Measurements from ENCODE around the gene ACE. TPM values are rescaled to one million over a fixed set of nuclear protein-coding genes. Genes with fewer than 3 reads are reported as not detected.

The ACE gene
- total and polyA plus RNA-seq, 4 donors: 5.5 to 87.3 (median 35.3) TPM

DNA sequence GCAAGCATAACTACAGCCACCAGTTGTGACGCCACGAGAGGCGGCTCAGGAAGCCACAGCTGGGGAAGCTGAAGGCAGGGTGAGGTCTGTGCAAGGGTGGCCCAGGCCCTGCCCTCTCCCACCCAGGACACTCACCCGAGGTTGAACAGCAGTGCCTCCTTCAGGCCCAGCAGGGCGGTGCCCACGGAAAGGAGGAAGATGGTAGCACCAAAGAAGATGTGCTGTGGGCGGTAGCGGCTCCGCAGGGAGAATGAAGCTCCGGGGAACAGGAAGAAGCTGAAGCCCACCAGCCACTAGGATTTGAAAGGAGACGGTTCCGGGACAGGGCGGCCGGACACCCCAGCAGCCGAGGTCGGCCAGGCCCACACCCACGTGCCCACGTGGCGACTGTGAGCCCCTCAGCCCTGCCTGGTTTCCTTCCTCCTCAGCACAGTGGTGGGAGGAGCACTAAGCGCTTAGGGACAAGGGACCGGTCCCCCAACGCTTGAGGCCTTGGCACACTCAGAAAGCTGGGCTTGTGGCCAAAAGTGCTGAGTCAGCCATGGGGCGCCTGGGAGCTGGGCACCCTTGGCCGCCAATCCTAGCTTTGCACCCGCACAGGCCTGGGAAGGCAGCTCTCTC lies 41.8 kb upstream of the ACE start:
- H3K4me3 ChIP-seq: no peak overlapping the region
- peaks cover 0 to 51% (median 17%) of the 10 kb centered on the region in 5 donors for H3K4me1 ChIP-seq (ENCODE audit: control insufficient read depth in 5 of 5, insufficient read depth in 5 of 5, low read length in 5 of 5)
- WGBS, 2 donors: 31 to 37% methylated on average over 24 to 25 of the region's 25 CpGs
- ATAC-seq (ENCODE audit: insufficient read depth, low FRiP score) (peak; percentile 43), DNase-seq (peak in 1 of 3 donors; percentile 66)
- no peaks in the 10 kb centered on the region for H3K9me3 ChIP-seq (ENCODE audit: control insufficient read depth in 4 of 4, insufficient read depth in 3 of 4, low read length in 3 of 4)
- no peaks in the 10 kb centered on the region for H3K36me3 ChIP-seq (ENCODE audit: control insufficient read depth in 4 of 4, insufficient read depth in 4 of 4, low read length in 4 of 4)
- H3K27ac ChIP-seq (ENCODE audit: low read depth in 1 of 2, low read length in 1 of 2): peak overlapping the region; percentile 7 to 67
- TF ChIP-seq, protein P1, sequence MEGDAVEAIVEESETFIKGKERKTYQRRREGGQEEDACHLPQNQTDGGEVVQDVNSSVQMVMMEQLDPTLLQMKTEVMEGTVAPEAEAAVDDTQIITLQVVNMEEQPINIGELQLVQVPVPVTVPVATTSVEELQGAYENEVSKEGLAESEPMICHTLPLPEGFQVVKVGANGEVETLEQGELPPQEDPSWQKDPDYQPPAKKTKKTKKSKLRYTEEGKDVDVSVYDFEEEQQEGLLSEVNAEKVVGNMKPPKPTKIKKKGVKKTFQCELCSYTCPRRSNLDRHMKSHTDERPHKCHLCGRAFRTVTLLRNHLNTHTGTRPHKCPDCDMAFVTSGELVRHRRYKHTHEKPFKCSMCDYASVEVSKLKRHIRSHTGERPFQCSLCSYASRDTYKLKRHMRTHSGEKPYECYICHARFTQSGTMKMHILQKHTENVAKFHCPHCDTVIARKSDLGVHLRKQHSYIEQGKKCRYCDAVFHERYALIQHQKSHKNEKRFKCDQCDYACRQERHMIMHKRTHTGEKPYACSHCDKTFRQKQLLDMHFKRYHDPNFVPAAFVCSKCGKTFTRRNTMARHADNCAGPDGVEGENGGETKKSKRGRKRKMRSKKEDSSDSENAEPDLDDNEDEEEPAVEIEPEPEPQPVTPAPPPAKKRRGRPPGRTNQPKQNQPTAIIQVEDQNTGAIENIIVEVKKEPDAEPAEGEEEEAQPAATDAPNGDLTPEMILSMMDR (IDR thresholded peaks at IDR 0.05; ENCODE audit: control extremely low read depth, extremely low read depth): no peak
- H3K9ac ChIP-seq (ENCODE audit: insufficient read depth in 1 of 2, low read length in 2 of 2): no peak overlapping the region
- H3K27me3 ChIP-seq (ENCODE audit: control insufficient read depth in 3 of 3, insufficient read depth in 3 of 3, low read length in 2 of 3): peaks cover 0 to 10% (median 2%) of the 10 kb centered on the region in 3 donors

DNA sequence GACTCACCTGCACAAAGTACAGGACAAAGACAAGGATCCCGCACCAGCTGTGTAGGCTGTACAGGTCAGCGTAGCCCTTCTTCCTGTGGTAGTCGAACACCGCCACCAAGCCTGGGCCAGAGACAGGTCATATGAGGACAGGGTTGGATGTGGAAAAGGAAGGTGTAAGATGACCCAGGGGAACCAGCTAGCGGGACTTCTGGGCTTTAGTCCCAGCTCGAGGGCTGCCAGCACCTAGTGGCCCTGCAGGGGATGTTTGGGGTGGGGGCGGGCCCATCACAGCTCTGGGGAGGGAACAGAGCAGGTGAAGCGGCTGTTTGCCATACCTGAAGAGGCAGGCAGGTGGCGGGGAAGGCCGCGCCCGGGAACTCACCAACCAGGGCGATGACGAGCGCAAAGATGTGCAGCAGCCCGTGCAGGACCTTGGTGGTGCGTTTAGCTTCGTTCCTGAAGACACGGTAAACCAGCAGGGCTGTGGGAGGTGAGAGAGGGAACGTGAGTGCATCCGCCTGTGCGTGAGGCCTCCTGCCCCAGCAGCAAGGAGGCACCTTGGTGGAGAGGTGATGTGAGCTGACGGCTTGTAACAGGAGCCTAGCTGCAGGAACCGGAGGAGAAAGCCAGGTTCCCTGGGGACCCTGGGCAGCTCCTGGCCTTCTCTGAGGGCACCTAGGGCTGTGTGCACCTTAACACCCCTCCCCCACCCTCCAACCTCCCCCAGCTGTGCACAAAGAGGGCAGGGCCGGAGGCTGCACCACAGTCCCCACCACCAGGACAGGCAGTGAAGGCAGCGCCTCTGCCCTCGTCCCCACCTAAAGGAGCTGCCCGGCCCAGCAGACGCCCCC lies 41.0 kb upstream of the ACE start:
- peaks cover 0 to 10% (median 2%) of the 10 kb centered on the region in 3 donors for H3K27me3 ChIP-seq (ENCODE audit: control insufficient read depth in 3 of 3, insufficient read depth in 3 of 3, low read length in 2 of 3)
- no peaks in the 10 kb centered on the region for H3K9me3 ChIP-seq (ENCODE audit: control insufficient read depth in 4 of 4, insufficient read depth in 3 of 4, low read length in 3 of 4)
- H3K36me3 ChIP-seq (ENCODE audit: control insufficient read depth in 4 of 4, insufficient read depth in 4 of 4, low read length in 4 of 4): no peaks in the 10 kb centered on the region
- H3K27ac ChIP-seq (ENCODE audit: low read depth in 1 of 2, low read length in 1 of 2): peak overlapping the region in 1 of 2 donors; percentile 67
- ATAC-seq (ENCODE audit: insufficient read depth, low FRiP score) (no peak), DNase-seq (no peak)
- no peak overlapping the region for H3K4me3 ChIP-seq
- H3K4me1 ChIP-seq (ENCODE audit: control insufficient read depth in 5 of 5, insufficient read depth in 5 of 5, low read length in 5 of 5): peaks cover 0 to 55% (median 17%) of the 10 kb centered on the region in 5 donors
- no peak overlapping the region for H3K9ac ChIP-seq (ENCODE audit: insufficient read depth in 1 of 2, low read length in 2 of 2)
- TF ChIP-seq, protein P1 (IDR thresholded peaks at IDR 0.05; ENCODE audit: control extremely low read depth, extremely low read depth): no peak
- 72 to 77% methylated on average over 29 of the region's 29 CpGs for WGBS, 2 donors

DNA sequence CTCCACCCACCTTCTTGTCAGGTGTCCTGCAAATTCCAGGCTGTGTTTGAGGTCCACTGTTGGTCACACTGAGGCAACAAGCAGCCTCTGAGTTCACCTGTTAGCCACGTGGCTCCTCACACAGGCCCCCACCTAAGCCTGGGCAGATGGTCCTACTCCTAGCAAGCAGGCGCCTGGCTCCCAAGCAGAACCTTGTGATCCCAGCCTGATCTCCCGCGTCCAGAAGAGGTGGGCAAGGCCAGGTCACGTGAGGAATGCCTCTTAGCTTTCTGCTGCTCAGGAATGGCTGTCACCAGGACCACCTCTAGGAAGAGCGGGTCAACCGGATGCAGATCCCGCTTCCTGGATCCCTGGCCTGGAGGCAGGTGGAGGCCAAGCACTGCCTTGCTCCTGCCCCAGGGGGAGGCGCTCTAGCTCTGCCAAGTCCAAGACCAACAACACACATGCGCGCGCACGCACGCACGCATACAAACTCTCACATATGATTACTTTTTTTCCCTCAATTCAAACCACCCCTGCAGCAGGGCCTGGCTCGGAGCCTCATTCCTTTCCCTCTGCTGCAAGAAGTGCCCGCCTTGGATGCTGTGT lies 40.2 kb upstream of the ACE start:
- WGBS, 2 donors: 84 to 93% methylated on average over 17 of the region's 17 CpGs
- Histone ChIP-seq H3K27ac (ENCODE audit: low read depth in 1 of 2, low read length in 1 of 2) (peak overlapping the region in 1 of 2 donors; percentile 2), H3K9ac (ENCODE audit: insufficient read depth in 1 of 2, low read length in 2 of 2) (no peak overlapping the region), H3K9me3 (ENCODE audit: control insufficient read depth in 4 of 4, insufficient read depth in 3 of 4, low read length in 3 of 4) (no peaks in the 10 kb centered on the region), H3K4me1 (ENCODE audit: control insufficient read depth in 5 of 5, insufficient read depth in 5 of 5, low read length in 5 of 5) (peaks cover 0 to 61% (median 17%) of the 10 kb centered on the region in 5 donors), H3K36me3 (ENCODE audit: control insufficient read depth in 4 of 4, insufficient read depth in 4 of 4, low read length in 4 of 4) (no peaks in the 10 kb centered on the region), H3K27me3 (ENCODE audit: control insufficient read depth in 3 of 3, insufficient read depth in 3 of 3, low read length in 2 of 3) (peaks cover 0 to 10% (median 2%) of the 10 kb centered on the region in 3 donors), H3K4me3 (no peak overlapping the region)
- no peak for ATAC-seq (ENCODE audit: insufficient read depth, low FRiP score)
- TF ChIP-seq, protein P1 (IDR thresholded peaks at IDR 0.05; ENCODE audit: control extremely low read depth, extremely low read depth): no peak
- DNase-seq: no peak
